T-cell (primary cell): ENCODE data around the gene EDNRA. TPM values are rescaled to one million over a fixed set of nuclear protein-coding genes. Genes with fewer than 3 reads are reported as not detected.
A peak's percentile ranks its signal among the peaks of the same experiment; 100 is the strongest.

Experiments
- ATAC-seq, 4 experiments: fragments of 200-7000 bp in 3 of 4; fragments of 150-1000 bp in 1 of 4; cut with Tn5 transposase; replicated peaks in 1 of 4; 1 replicate in 3 of 4; 2 replicates in 1 of 4; pipeline ENCODE4 v1.10.0; 2021; ENCODE audit warnings: moderate library complexity in 3 of 4, mild to moderate bottlenecking in 2 of 4, moderate number of reproducible peaks in 1 of 4
- CTCF ChIA-PET, 2 donors: fragments of 300-600 bp; sonication (Branson Sonifier 250); formaldehyde crosslinking; loops; one replicate each; lab custom pipeline; 2022; ENCODE audit warnings: antibody characterized with exemption in 2 of 2; lab: Charles Lee
- POLR2A ChIA-PET, 2 donors: fragments of 300-600 bp; sonication (Branson Sonifier 250); formaldehyde crosslinking; loops; one replicate each; lab custom pipeline; 2022; ENCODE audit warnings: antibody characterized with exemption in 2 of 2; lab: Charles Lee
- DNase-seq, 35 experiments: peaks; one replicate each; pipeline versions ENCODE4 v3.0.0 to v3.0.0-alpha.2; 2013 to 2023
- H3K27ac ChIP-seq: one replicate; pipeline ENCODE4 v1.5.1; 2013; ENCODE audit warnings: low read length
- H3K27me3 ChIP-seq, 2 experiments: replicated peaks in 1 of 2; 1 replicate in 1 of 2; 2 replicates in 1 of 2; pipeline versions ENCODE4 v1.6.1 to v1.7.0; 2013; ENCODE audit warnings: low read length in 1 of 2, mixed read lengths in 1 of 2; ENCODE audit not compliant: control insufficient read depth in 2 of 2, insufficient read depth in 2 of 2; ENCODE audit errors: extremely low read depth in 1 of 2
- H3K36me3 ChIP-seq, 2 donors: 1 replicate in 1 of 2; 2 replicates in 1 of 2; pipeline versions ENCODE4 v1.6.1 to v1.7.0; 2013; ENCODE audit warnings: low read length in 1 of 2; ENCODE audit not compliant: control insufficient read depth in 2 of 2, insufficient read depth in 1 of 2; ENCODE audit errors: extremely low read depth in 1 of 2
- H3K4me1 ChIP-seq, 2 experiments: 1 replicate in 1 of 2; 2 replicates in 1 of 2; pipeline versions ENCODE4 v1.6.1 to v1.7.0; 2013; ENCODE audit warnings: low read length in 2 of 2, mixed read lengths in 1 of 2; ENCODE audit not compliant: insufficient read depth in 2 of 2, control insufficient read depth in 1 of 2; ENCODE audit errors: extremely low read depth in 1 of 2
- H3K4me3 ChIP-seq, 2 donors: 1 replicate in 1 of 2; 2 replicates in 1 of 2; pipeline versions ENCODE4 v1.5.1 to v1.7.0; 2013; ENCODE audit warnings: mild to moderate bottlenecking in 2 of 2, low read length in 1 of 2, moderate library complexity in 1 of 2; ENCODE audit not compliant: control insufficient read depth in 1 of 2; ENCODE audit errors: extremely low read depth in 1 of 2
- H3K9me3 ChIP-seq: 2 replicates; pipeline ENCODE4 v1.7.0; 2013
- H3K27ac Mint-ChIP-seq, 2 donors: one replicate each; pipeline ENCODE4 v1.8.0; 2020 to 2021; ENCODE audit warnings: mild to moderate bottlenecking in 2 of 2, mixed read lengths in 2 of 2
- H3K27me3 Mint-ChIP-seq, 2 donors: one replicate each; pipeline ENCODE4 v1.8.0; 2021 to 2022; ENCODE audit warnings: mixed read lengths in 2 of 2
- H3K36me3 Mint-ChIP-seq: one replicate; pipeline ENCODE4 v1.8.0; 2021; ENCODE audit warnings: mixed read lengths
- H3K4me1 Mint-ChIP-seq, 3 donors: one replicate each; pipeline ENCODE4 v1.8.0; 2020 to 2022; ENCODE audit warnings: mixed read lengths in 3 of 3, mild to moderate bottlenecking in 1 of 3
- H3K4me3 Mint-ChIP-seq, 3 donors: one replicate each; pipeline ENCODE4 v1.8.0; 2020 to 2022; ENCODE audit warnings: mild to moderate bottlenecking in 3 of 3, mixed read lengths in 3 of 3, moderate library complexity in 3 of 3
- H3K9me3 Mint-ChIP-seq, 3 donors: one replicate each; pipeline ENCODE4 v1.8.0; 2020 to 2022; ENCODE audit warnings: mixed read lengths in 3 of 3
- WGBS: methylation state at CpG from one replicate; pipeline ENCODE4 v1.1.5; 2013; ENCODE audit warnings: missing lambda C conversion rate; ENCODE audit not compliant: insufficient coverage; 5-methylcytosine and 5-hydroxymethylcytosine counted together
- total RNA-seq, 35 experiments: library from RNA in 6 of 35; stranded (reverse) in 6 of 35; fragments of 120-200 nt in 1 of 35; gene quantifications; one replicate each; pipeline versions ENCODE4 v1.2.1 to v1.2.4 and lab custom pipeline; 2013 to 2026

EDNRA gene
- total RNA-seq, 5 donors from 2014 or later (not counting 1 experiment from before 2014, with no cell fraction given), result 0.06 to 0.29 TPM; not detected in 3

- ATAC-seq (no peak), DNase-seq (no peak)
- Mint-ChIP-seq H3K4me1 (no peaks in the 10 kb centered on the region), H3K9me3 (no peaks in the 10 kb centered on the region), H3K4me3 (no peak overlapping the region), H3K27me3 (peaks cover 9 to 25% of the 10 kb centered on the region in 2 donors), H3K36me3 (no peaks in the 10 kb centered on the region), H3K27ac (no peak overlapping the region)
- Histone ChIP-seq H3K36me3 (no peaks in the 10 kb centered on the region), H3K4me3 (no peak overlapping the region), H3K27ac (no peak overlapping the region), H3K27me3 (peaks cover 0 to 4% of the 10 kb centered on the region in 2 experiments), H3K4me1 (no peaks in the 10 kb centered on the region), H3K9me3 (no peaks in the 10 kb centered on the region)
- WGBS, result no CpG with 5 or more reads among the region's 2 CpGs
- CTCF ChIA-PET, result interaction anchor here (0.5 to 2.4 kb wide), 15 partner anchors 9 to 349 kb away, joined by 3 to 28 read pairs (median 3); no protein-coding TSS in a partner anchor
- POLR2A ChIA-PET, result no interaction called here
These were observed 37.2 kb downstream of the EDNRA start for GRCh38 chr4:147518086-147518485.

DNA sequence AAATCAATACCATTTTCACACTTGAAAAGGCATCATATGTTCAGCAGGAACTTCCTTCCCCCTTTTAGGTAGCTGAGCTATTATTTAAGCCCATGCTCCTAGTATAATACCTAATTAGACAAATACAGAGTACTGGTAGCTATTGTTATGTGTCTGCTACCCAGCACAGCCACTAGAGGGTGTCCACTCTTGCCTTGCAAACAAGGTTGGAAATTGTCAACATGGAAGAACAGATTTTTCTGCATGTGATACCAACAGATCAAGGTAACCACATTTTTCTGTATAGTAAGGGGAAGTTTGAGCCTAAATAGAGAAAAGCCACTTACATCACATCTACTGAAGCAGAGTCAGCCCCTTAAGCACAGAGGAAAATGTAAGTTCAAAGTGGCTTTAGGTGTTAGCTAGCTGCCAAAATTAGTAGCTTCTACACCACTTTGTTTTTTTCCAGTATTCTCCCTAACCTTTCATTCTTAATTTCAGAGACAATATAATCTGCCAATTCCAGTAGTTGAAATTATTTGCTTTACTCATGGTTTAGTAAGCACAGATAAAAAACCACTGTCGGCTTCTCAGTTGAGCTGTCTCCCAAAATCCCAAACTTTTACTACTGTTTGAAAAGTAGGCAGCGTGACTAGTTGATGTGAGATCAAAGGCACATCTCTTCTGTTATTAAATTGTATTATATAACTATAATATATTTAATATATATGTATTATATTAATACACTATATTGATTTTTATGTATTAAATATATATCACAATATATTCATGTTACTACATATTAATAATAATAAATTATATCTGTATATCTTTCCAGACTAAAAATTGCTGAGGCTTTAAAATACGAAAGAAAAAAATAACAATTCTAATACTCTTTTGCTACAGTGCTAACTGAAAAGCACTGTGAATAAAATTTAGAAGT lies 38.2 kb downstream of the EDNRA start:
- ATAC-seq, result peak in 1 of 4 experiments; percentile 64
- no CpG with 5 or more reads among the region's 3 CpGs for WGBS
- POLR2A ChIA-PET, result no interaction called here

DNA sequence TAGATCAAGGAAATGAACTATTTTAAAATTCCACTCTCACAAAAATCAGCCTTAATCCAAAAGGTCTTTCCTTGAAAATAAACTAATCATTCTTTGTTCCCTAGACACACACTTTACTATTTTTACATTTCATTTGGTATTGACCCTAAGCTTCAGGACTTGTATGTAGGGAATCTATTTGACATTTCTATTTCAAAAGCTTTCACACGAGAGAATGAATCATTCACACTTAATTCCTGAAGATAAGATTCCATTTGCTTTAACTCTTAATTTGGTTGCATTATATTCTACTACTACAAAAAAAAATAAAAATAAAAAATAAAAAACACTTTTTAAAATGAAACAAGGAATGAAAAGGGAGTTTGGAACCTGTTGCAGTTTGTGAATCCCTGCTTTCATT lies 43.7 kb downstream of the EDNRA start:
- Mint-ChIP-seq H3K27ac (no peak overlapping the region), H3K4me3 (no peak overlapping the region), H3K9me3 (no peaks in the 10 kb centered on the region), H3K4me1 (no peaks in the 10 kb centered on the region), H3K36me3 (no peaks in the 10 kb centered on the region), H3K27me3 (peaks cover 12 to 28% of the 10 kb centered on the region in 2 donors)
- WGBS, result no CpG with 5 or more reads among the region's 1 CpG
- Histone ChIP-seq H3K4me1 (no peaks in the 10 kb centered on the region), H3K27ac (no peak overlapping the region), H3K27me3 (peaks cover 0 to 2% of the 10 kb centered on the region in 2 experiments), H3K36me3 (no peaks in the 10 kb centered on the region), H3K9me3 (no peaks in the 10 kb centered on the region), H3K4me3 (no peak overlapping the region)
- ChIA-PET CTCF (interaction anchor here (1.0 to 1.3 kb wide), 2 partner anchors 9 to 342 kb away, joined by 4 to 5 read pairs; no protein-coding TSS in a partner anchor), POLR2A (interaction anchor here in 1 of 2 donors (0.6 kb wide), 1 partner anchor 148 kb away, joined by 3 read pairs; no protein-coding TSS in a partner anchor)
- ATAC-seq (no peak), DNase-seq (no peak)

More for the DNA sequence above, 38.2 kb downstream of the EDNRA start:
- Mint-ChIP-seq H3K4me3 (no peak overlapping the region), H3K36me3 (no peaks in the 10 kb centered on the region), H3K27me3 (peaks cover 7 to 24% of the 10 kb centered on the region in 2 donors), H3K27ac (no peak overlapping the region), H3K4me1 (no peaks in the 10 kb centered on the region), H3K9me3 (no peaks in the 10 kb centered on the region)
- H3K4me3 ChIP-seq, result no peak overlapping the region
- H3K27me3 ChIP-seq, result peaks cover 0 to 3% of the 10 kb centered on the region in 2 experiments
- no peak overlapping the region for H3K27ac ChIP-seq
- CTCF ChIA-PET, result interaction anchor here (0.5 to 2.4 kb wide), 19 partner anchors 10 to 646 kb away, joined by 3 to 28 read pairs (median 3); no protein-coding TSS in a partner anchor
- no peaks in the 10 kb centered on the region for H3K4me1 ChIP-seq
- DNase-seq, result peak in 30 of 35 experiments; percentile 6 to 61 (median 26)
- no peaks in the 10 kb centered on the region for H3K9me3 ChIP-seq
- no peaks in the 10 kb centered on the region for H3K36me3 ChIP-seq

DNA sequence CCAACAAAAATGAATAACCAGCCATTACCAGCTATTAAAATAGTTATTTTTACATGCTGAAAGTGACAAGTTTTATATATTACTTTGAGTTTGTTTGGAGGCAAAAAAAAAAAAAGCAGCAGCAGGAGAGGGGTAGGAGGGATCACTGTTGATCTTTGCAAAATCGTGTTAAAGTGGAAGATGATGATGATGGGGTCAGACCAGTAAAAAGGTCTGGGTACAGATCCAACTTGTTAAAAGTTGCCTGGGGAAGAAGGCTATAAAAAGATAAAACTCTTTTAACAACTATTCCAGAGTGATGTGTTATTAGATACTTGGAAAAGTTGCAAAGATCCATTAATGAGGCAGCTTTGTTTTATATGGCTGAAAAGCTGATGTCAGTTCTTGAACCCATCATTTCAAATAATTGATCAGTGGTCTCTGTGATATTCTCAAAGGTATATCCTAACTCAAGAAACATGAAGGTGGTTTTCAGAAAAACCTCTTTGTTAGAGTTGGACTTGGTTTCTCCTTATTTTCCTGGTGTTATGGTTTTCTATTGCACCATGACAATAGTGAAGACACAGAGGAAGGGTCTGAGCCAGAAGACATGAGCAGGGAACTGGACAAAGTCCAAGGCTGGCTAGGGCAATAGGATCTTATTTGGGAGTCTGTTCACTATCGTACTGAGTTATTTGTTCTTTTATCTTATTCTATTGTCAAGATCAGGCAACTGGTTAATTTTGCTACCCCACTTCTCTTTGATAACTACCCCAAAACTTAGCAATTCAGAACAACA lies 44.8 kb downstream of the EDNRA start:
- Histone ChIP-seq H3K9me3 (no peaks in the 10 kb centered on the region), H3K27me3 (peaks cover 0 to 2% of the 10 kb centered on the region in 2 experiments), H3K4me3 (no peak overlapping the region), H3K27ac (no peak overlapping the region), H3K4me1 (no peaks in the 10 kb centered on the region), H3K36me3 (no peaks in the 10 kb centered on the region)
- no peak for DNase-seq
- ChIA-PET POLR2A (interaction anchor here (0.6 kb wide), 3 partner anchors 8 to 147 kb away, joined by 3 to 8 read pairs (median 3); no protein-coding TSS in a partner anchor), CTCF (interaction anchor here (0.5 to 1.3 kb wide), 4 partner anchors 10 to 764 kb away, joined by 3 to 8 read pairs (median 4); no protein-coding TSS in a partner anchor)
- Mint-ChIP-seq H3K27me3 (peaks cover 9 to 24% of the 10 kb centered on the region in 2 donors), H3K36me3 (no peaks in the 10 kb centered on the region), H3K9me3 (no peaks in the 10 kb centered on the region), H3K27ac (no peak overlapping the region), H3K4me3 (no peak overlapping the region), H3K4me1 (no peaks in the 10 kb centered on the region)
- no peak for ATAC-seq
- no CpG with 5 or more reads among the region's 2 CpGs for WGBS

- Histone ChIP-seq H3K27ac (no peak overlapping the region), H3K9me3 (no peaks in the 10 kb centered on the region), H3K4me3 (no peak overlapping the region), H3K4me1 (no peaks in the 10 kb centered on the region), H3K27me3 (peaks cover 0 to 2% of the 10 kb centered on the region in 2 experiments), H3K36me3 (no peaks in the 10 kb centered on the region)
- ChIA-PET POLR2A (no interaction called here), CTCF (interaction anchor here in 1 of 2 donors (0.5 kb wide), 1 partner anchor 183 kb away, joined by 3 read pairs; no protein-coding TSS in a partner anchor)
- Mint-ChIP-seq H3K27me3 (peaks cover 9 to 24% of the 10 kb centered on the region in 2 donors), H3K27ac (no peak overlapping the region), H3K9me3 (no peaks in the 10 kb centered on the region), H3K4me3 (no peak overlapping the region), H3K4me1 (no peaks in the 10 kb centered on the region), H3K36me3 (no peaks in the 10 kb centered on the region)
- DNase-seq, result no peak
- ATAC-seq, result no peak
- no CpG with 5 or more reads among the region's 2 CpGs for WGBS
These were observed 45.4 kb downstream of the EDNRA start for GRCh38 chr4:147526272-147526654.
